Panc1 (cell line): ENCODE data around the gene UBR2. TPM values are rescaled to one million over a fixed set of nuclear protein-coding genes. Genes with fewer than 3 reads are reported as not detected.
"Not testable (repeated sequence)": the region's sequence is repeated elsewhere in the genome, so short reads cannot be mapped to it uniquely, and the experiment has no call there.

ENCODE experiments used
- ATAC-seq: fragments of 200-7000 bp; cut with Tn5 transposase; 2 replicates; pipeline ENCODE4 v1.9.1; 2020; ENCODE audit warnings: mild to moderate bottlenecking, moderate library complexity
- BruUV-seq: library from RNA; stranded (reverse); fragments of 400-500 nt; replicated peaks from 2 replicates; lab custom pipeline; 2021; lab: Mats Ljungman, UMichigan
- CTCF ChIA-PET: fragments of 300-600 bp; sonication (Branson Sonifier 250); formaldehyde crosslinking; loops from one replicate; lab custom pipeline; 2022; ENCODE audit warnings: antibody characterized with exemption; lab: Charles Lee
- POLR2A ChIA-PET: fragments of 300-600 bp; sonication (Branson Sonifier 250); formaldehyde crosslinking; loops from one replicate; lab custom pipeline; 2022; ENCODE audit warnings: antibody characterized with exemption; lab: Charles Lee
- DNase-seq: peaks from one replicate; pipeline ENCODE4 v3.0.0-alpha.2; 2010; ENCODE audit warnings: low read depth, low spot score
- H3K27ac ChIP-seq: 2 replicates; pipeline ENCODE4 v1.5.1; 2011; ENCODE audit warnings: mild to moderate bottlenecking, low read length, inconsistent platforms
- H3K27me3 ChIP-seq: fragments of 200-500 bp; sonication (Bioruptor generic); 2 replicates; pipeline ENCODE4 v1.6.0; 2014; ENCODE audit warnings: low read length, inconsistent platforms; ENCODE audit not compliant: control insufficient read depth, insufficient read depth
- H3K36me3 ChIP-seq: fragments of 200-500 bp; sonication (Bioruptor generic); 2 replicates; pipeline ENCODE4 v1.5.1; 2014; ENCODE audit warnings: inconsistent platforms, mild to moderate bottlenecking, low read length, moderate library complexity; ENCODE audit not compliant: control insufficient read depth, insufficient read depth
- H3K4me1 ChIP-seq: 2 replicates; pipeline ENCODE4 v1.5.1; 2011; ENCODE audit warnings: inconsistent platforms, mild to moderate bottlenecking, low read length, moderate library complexity; ENCODE audit not compliant: control insufficient read depth, insufficient read depth
- H3K4me3 ChIP-seq, 2 experiments: 2 replicates each; pipeline ENCODE4 v1.5.1; 2011 to 2012; ENCODE audit warnings: low read depth in 2 of 2, low read length in 2 of 2, mild to moderate bottlenecking in 2 of 2, inconsistent platforms in 1 of 2, moderate library complexity in 1 of 2
- H3K9me3 ChIP-seq: fragments of 200-500 bp; sonication (Bioruptor generic); 2 replicates; pipeline ENCODE4 v1.5.1; 2014; ENCODE audit warnings: low read depth, mild to moderate bottlenecking, inconsistent platforms, low read length, moderate library complexity; ENCODE audit not compliant: control insufficient read depth, insufficient read depth
- CTCF ChIP-seq: fragments of 450-650 bp; IDR thresholded peaks from 2 replicates; pipeline ENCODE4 v1.5.1; 2017; ENCODE audit warnings: mild to moderate bottlenecking
- POLR2AphosphoS5 ChIP-seq: IDR thresholded peaks from 2 replicates; pipeline ENCODE4 v1.6.1; 2012; ENCODE audit warnings: mild to moderate bottlenecking, low read depth, low read length, moderate library complexity
- REST ChIP-seq, 2 experiments: IDR thresholded peaks; 2 replicates each; pipeline ENCODE4 v1.6.1; 2011 to 2012; ENCODE audit warnings: low read depth in 2 of 2, control low read depth in 1 of 2, low read length in 1 of 2, mild to moderate bottlenecking in 1 of 2, moderate library complexity in 1 of 2; ENCODE audit not compliant: insufficient read depth in 1 of 2
- SIN3A ChIP-seq: IDR thresholded peaks from 2 replicates; pipeline ENCODE4 v1.6.1; 2012; ENCODE audit warnings: low read depth, mild to moderate bottlenecking, low read length, moderate library complexity, borderline replicate concordance; ENCODE audit not compliant: insufficient read depth
- TCF7L2 ChIP-seq: IDR thresholded peaks from 2 replicates; pipeline ENCODE4 v1.6.1; 2011; ENCODE audit warnings: mild to moderate bottlenecking, low read depth, low read length, inconsistent platforms
- in situ Hi-C: cut with HindIII; loops from 2 replicates; pipeline ENCODE4 v1.10.0; 2016; ENCODE audit warnings: low sequenced_read_pairs, low pct_unique_long_range_greater_than_20kb
- intact Hi-C: fragments of 100-400 bp; cut with micrococcal nuclease; formaldehyde crosslinking; loops from one replicate; pipeline ENCODE4 v1.10.0; 2022; ENCODE audit not compliant: unreplicated experiment
- total RNA-seq: library from RNA; stranded (reverse); gene quantifications from one replicate; pipeline ENCODE4 v1.2.1, GENCODE V29; 2021; ENCODE audit not compliant: unreplicated experiment

The UBR2 gene
- total RNA-seq, 1 experiment from 2014 or later, result 19.1 TPM

- no TSS peak for BruUV-seq
- CTCF ChIA-PET, result interaction anchor here (0.6 kb wide), 2 partner anchors 97 to 238 kb away, joined by 3 to 4 read pairs; no protein-coding TSS in a partner anchor
- DNase-seq, result no peak
Observed at GRCh38 chr6:42572523-42572922, 8.7 kb downstream of the UBR2 start.

GRCh38 chr6:42576538-42576937, 12.7 kb downstream of the UBR2 start:
- POLR2A ChIA-PET, H3K4me1 ChIP-seq, in situ Hi-C loops, H3K27ac ChIP-seq, intact Hi-C loops, ATAC-seq, BruUV-seq, H3K9me3 ChIP-seq, H3K27me3 ChIP-seq, CTCF ChIA-PET, H3K36me3 ChIP-seq, DNase-seq, H3K4me3 ChIP-seq: not testable (repeated sequence)

More at GRCh38 chr6:42572523-42572922, 8.7 kb downstream of the UBR2 start:
- Histone ChIP-seq H3K27me3 (no peaks in the 10 kb centered on the region), H3K4me1 (peaks cover 11% of the 10 kb centered on the region), H3K36me3 (peaks cover 9% of the 10 kb centered on the region; the same call in 1 of the 2 replicates), H3K4me3 (no peak overlapping the region), H3K9me3 (no peaks in the 10 kb centered on the region), H3K27ac (no peak overlapping the region)
- TF ChIP-seq REST (IDR thresholded peaks at IDR 0.05; ENCODE audit: insufficient read depth in 1 of 2, low read depth in 2 of 2, low read length in 1 of 2), result no peak
- TF ChIP-seq SIN3A, result no peak
- no peak for TF ChIP-seq CTCF
- TF ChIP-seq TCF7L2, result no peak
- no peak for TF ChIP-seq POLR2AphosphoS5
- POLR2A ChIA-PET, result interaction anchor here (0.5 to 0.7 kb wide), 3 partner anchors 9 to 346 kb away, joined by 4 to 7 read pairs (median 6); partner anchors contain the start of gene UBR2
- in situ Hi-C loops (no loop called here), intact Hi-C loops (no loop called here)
- no peak for ATAC-seq

- Histone ChIP-seq H3K9me3 (no peaks in the 10 kb centered on the region), H3K36me3 (no peaks in the 10 kb centered on the region), H3K27me3 (no peaks in the 10 kb centered on the region), H3K27ac (no peak overlapping the region), H3K4me1 (no peaks in the 10 kb centered on the region), H3K4me3 (no peak overlapping the region)
- CTCF ChIA-PET, result no interaction called here
- no peak for DNase-seq
- ATAC-seq, result no peak
- in situ Hi-C loops (no loop called here), intact Hi-C loops (no loop called here)
- no peak for TF ChIP-seq TCF7L2
- TF ChIP-seq POLR2AphosphoS5, result no peak
- no peak for TF ChIP-seq REST (IDR thresholded peaks at IDR 0.05; ENCODE audit: insufficient read depth in 1 of 2, low read depth in 2 of 2, low read length in 1 of 2)
- TF ChIP-seq SIN3A, result no peak
- no peak for TF ChIP-seq CTCF
- POLR2A ChIA-PET, result no interaction called here
- BruUV-seq, result no TSS peak
Observed at GRCh38 chr6:42598300-42598699, 34.5 kb downstream of the UBR2 start.
